ENCODE data around the gene TGFB1.

TGFB1 gene

GRCh38 chr19:41321204-41321599 lies 32.5 kb downstream of the TGFB1 start:
- no peak for DNase-seq (ENCODE audit: low spot score)

- no peak for DNase-seq (ENCODE audit: low spot score)
These were observed 33.2 kb downstream of the TGFB1 start for GRCh38 chr19:41320568-41320967.

- DNase-seq (ENCODE audit: low spot score) = no peak
These were observed 33.6 kb downstream of the TGFB1 start for GRCh38 chr19:41320185-41320518.

- DNase-seq (ENCODE audit: low spot score) = no peak
These were observed 34.1 kb downstream of the TGFB1 start for GRCh38 chr19:41319500-41320184.

GRCh38 chr19:41318696-41319499 lies 34.8 kb downstream of the TGFB1 start:
- DNase-seq (ENCODE audit: low spot score) = no peak

- no peak for DNase-seq (ENCODE audit: low spot score)
These were observed 37.3 kb downstream of the TGFB1 start for GRCh38 chr19:41316306-41316920.

GRCh38 chr19:41311613-41312012 lies 42.1 kb downstream of the TGFB1 start:
- no peak for DNase-seq (ENCODE audit: low spot score)

GRCh38 chr19:41311072-41311471 lies 42.6 kb downstream of the TGFB1 start:
- no peak for DNase-seq (ENCODE audit: low spot score)

GRCh38 chr19:41310033-41310831 lies 43.5 kb downstream of the TGFB1 start, which contains the start of gene CCDC97:
Gene CCDC97 (plus strand): TSS chr19:41310172. CDS start chr19:41310311, 139 bp downstream.
- DNase-seq (ENCODE audit: low spot score) = peak; percentile 93

- no peak for DNase-seq (ENCODE audit: low spot score)
These were observed 44.3 kb downstream of the TGFB1 start for GRCh38 chr19:41309180-41310032.

GRCh38 chr19:41308450-41309179 lies 45.1 kb downstream of the TGFB1 start:
- peak; percentile 85 for DNase-seq (ENCODE audit: low spot score)

- DNase-seq (ENCODE audit: low spot score) = no peak
These were observed 45.7 kb downstream of the TGFB1 start for GRCh38 chr19:41307954-41308449.

- DNase-seq (ENCODE audit: low spot score) = no peak
These were observed 46.4 kb downstream of the TGFB1 start for GRCh38 chr19:41307090-41307875.

GRCh38 chr19:41305927-41306793 lies 47.6 kb downstream of the TGFB1 start:
- no peak for DNase-seq (ENCODE audit: low spot score)

- DNase-seq (ENCODE audit: low spot score) = no peak
These were observed 48.8 kb downstream of the TGFB1 start for GRCh38 chr19:41304706-41305483.

- DNase-seq (ENCODE audit: low spot score) = no peak
These were observed 49.8 kb downstream of the TGFB1 start for GRCh38 chr19:41303954-41304353.

- DNase-seq (ENCODE audit: low spot score) = no peak
These were observed 50.9 kb downstream of the TGFB1 start for GRCh38 chr19:41302624-41303351.
